ENCODE data around the gene ZFP69. TPM values are rescaled to one million over a fixed set of nuclear protein-coding genes. Genes with fewer than 3 reads are reported as not detected.

ZFP69 gene
- polyA plus RNA-seq, 4 donors, result 6.3 to 9.5 (median 6.9) TPM

DNA sequence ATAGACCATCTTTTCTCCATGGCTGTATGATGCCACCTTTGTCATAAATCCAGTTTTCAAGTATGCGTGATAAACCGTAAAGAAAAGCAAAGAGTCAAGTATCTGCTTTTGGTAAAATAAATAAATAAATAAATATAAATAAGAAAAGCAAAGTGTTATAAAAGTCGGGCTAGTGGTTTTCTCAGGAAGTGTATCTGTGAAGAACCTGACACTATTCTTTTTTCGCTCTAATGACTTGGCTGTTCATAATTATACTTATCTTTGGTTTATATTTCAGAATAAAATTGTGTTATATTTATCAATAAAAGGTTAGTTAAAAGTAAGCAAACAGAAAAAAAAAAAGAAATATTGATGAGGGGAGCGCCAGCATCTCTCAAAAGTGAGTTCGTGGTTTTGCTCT is 30.9 kb downstream of the ZFP69 start:
- no peak for DNase-seq (ENCODE audit: low read depth in 4 of 4, low spot score in 2 of 4)

DNA sequence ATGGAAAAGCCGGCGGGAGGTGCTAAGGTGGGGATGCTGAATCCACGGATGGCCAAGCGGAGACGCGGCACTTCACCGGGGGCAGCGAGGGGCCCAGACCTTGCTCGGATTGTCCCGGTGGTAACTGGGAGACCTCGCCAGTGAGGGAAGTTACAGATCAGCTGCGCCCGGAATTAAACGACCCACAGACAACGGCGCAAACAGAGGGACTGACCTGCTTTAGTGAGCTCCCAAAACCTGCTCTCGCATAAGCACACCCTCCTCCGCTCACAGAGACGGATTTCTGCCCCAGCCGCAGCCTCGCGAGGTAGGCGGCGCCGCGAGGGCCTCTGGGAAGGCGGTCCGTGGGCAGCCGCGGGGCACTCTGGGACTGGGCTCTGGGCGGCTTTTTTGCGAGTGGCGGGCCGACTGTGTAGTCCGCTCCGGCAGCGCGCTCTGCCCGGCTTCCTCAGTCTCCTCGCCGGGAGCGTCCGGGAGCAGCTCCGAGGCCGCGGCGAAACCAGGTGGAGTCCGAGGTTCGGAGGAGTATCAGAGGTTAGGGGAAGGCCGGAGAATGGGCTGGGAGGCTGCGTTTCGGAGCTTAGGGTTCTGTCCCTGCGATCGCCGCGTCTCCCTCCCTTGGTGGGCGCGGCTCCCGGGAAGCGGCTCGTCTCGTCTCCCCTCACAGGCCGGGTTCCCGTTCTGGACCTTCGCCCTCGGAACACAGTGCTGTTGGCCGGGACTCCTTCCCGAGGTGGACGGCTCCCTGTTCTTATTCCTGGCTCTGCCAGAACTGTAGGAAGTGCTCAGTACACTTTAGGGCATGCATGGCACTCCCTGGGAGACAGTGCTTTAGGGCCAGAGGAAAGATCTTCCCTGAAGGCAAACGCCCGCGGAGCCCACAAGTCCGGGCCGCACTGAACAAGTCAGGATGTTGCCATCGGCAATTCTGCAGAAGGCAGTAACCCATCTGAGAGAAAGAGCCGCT is 31.6 kb downstream of the ZFP69 start, which contains the start of gene EXO5:
TSS of gene EXO5 (plus strand) at position 393 of the 967 bp plus-strand sequence. CDS start 5,778 bp downstream, outside the sequence.
- peak in 3 of 4 donors; percentile 41 to 65 (median 59) for DNase-seq (ENCODE audit: low read depth in 4 of 4, low spot score in 2 of 4)

DNA sequence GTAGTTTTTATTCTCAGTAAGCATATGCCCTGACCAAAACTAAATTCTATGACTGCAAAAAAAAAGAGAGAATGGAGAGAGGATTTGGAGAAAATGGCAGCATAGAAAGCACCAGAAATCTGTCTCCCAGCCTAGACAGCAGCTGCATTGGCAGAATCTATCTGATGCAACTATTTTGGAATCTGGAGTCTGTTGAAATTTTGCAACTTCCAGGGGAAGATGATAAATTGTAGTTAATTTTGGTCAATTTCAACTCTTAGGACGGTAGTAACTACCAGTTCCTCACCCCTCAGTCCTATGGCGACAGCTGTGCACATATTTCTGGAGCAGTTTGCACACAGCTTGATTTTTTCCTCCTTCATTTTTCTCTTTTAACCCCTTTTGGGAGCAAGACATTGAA is 42.4 kb downstream of the ZFP69 start:
- no peak for DNase-seq (ENCODE audit: low read depth in 4 of 4, low spot score in 2 of 4)

DNA sequence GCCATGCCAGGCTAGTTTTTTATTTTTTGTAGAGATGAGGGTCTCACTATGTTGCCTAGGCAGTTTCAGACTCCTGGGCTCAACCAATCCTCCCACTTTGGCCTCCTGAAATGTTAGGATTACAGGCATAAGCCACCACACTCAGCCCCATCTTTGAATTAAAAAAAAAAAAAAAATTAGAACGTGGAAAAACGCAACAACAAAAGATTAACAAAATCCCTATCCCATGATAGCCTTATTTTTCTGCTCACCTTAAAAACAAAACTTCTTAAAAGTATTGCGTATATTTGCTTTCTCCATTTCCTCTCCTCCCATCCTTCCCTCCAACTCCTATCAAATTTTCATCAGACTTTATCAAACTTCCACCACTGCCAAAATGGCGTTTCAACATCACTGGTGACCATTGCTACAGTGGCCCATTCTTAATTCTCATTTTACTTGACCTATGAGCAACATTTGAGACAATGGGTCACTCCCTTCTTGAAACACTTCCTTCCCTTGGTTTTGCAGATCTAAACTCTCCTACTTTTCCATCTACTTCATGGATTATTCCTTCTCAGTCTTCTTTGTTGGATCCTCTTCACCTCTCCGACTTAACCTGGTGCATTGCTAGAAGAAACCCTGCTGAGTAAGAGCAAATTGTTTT is 53.8 kb downstream of the ZFP69 start:
- no peak for DNase-seq (ENCODE audit: low read depth in 4 of 4, low spot score in 2 of 4)

DNA sequence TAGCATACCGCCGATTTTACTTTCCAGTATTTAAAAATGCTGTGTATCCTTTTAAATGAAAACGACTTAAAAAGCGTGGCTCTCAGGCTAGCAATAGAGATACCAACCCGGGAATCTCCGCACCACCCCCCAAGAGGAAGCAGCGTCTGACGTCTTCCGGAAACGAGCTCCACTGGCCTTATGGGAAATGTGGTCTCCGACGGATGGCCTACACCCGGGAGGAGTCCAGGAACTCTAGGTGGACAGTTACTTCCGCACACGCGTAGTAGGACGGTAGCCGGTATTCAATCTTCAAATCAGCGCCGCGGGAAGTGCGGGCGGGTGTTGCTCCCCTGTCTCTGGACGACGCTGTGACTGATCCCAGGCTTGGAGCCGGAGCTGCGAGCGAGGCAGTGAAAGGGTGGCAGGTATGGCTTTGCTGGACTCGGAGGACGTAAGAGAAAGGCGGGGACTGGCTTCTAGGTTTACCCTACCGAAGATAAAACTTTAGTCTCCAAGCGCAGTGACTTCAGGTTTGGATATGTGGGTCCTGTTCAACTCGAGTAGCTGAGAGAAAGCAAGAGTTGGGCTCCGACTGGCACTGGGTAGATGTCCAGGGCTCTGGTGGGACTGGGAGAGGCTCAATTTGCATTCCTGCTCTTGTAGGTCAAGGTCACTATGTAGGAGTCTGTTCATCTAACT is 54.4 kb downstream of the ZFP69 start, which contains the start of gene ZNF684:
TSS of gene ZNF684 (plus strand) at position 257 of the 681 bp plus-strand sequence. CDS start 1,530 bp downstream, outside the sequence.
- peak in 3 of 4 donors; percentile 80 to 90 (median 82) for DNase-seq (ENCODE audit: low read depth in 4 of 4, low spot score in 2 of 4)

DNA sequence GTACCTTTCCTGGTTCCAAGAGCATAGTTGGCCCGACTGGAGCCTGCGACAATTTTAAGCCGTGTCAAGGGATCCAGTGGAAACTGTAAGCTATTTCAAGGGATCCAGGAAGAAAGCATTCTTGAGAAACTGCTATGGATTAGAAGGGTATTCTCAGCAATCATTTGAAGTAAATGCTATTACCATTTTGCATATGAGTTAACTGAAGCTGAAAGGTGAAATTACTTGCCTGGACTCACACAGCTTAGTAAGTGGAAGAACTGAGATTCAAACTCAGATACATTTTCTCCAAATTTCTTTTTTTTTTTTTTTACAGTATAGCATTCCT is 54.9 kb downstream of the ZFP69 start:
- no peak for DNase-seq (ENCODE audit: low read depth in 4 of 4, low spot score in 2 of 4)

DNA sequence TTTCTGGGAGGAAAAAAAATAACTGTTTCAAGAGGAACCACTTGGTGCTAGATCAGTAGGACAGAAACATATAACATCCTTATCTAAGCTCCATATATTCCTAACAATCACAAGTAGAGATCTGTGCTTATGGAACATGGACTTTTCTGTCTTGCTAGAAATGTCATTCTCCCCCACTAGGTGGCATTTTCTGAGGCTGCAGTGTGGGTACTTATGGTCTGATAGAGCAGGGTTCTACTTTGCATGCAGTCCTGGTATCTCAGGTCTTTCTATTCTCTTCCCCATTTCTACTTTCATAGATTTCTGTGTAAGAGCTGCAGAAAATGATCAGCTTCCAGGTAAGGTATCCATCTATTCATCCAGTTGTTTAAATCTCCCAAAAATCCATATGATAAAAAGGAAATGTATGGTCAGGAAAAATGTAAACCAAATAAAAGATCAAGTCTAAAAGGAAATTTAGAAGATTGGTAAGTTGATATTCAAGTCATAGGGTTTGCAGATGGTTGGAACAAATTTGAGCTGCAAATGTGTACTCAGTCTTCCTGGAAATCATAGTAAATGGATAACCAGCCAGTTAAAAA is 55.8 kb downstream of the ZFP69 start:
- peak in 1 of 4 donors; percentile 38 for DNase-seq (ENCODE audit: low read depth in 4 of 4, low spot score in 2 of 4)

DNA sequence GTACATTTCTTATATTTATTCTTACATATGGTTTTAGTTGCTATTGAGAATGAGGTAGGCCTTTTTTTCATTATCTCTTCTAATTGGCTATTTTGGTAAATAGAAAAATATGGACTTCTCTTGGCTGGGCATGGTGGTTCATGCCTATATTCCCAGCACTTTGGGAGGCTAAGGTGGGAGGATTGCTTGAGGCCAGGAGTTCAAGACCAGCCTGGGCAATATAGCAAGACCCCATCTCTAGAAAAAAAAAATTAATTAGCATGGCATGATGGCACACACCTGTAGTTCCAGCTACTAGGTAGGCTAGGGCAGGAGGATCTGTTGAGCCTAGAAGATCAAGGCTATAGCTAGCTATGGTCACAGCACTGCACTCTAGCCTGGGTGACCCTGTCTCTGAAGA is 57.5 kb downstream of the ZFP69 start:
- no peak for DNase-seq (ENCODE audit: low read depth in 4 of 4, low spot score in 2 of 4)

DNA sequence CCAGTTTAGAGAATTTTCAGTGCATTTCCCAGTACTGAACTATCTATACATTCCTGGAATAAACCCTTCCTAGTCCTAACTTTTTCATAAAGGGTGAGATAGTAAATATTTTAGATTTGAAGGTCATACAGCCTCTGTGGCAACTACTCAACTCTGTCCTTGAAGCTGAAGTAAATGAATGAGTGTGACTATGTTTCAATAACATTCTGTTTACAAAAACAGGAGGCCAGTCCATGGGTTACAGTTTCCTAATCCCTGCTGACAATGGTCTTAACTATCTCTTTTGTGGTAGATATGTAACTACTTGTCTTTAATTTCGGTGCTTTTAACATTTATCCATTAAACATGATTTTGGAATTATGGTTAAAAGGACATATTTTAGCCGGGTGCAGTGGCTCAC is 58.6 kb downstream of the ZFP69 start:
- DNase-seq (ENCODE audit: low read depth in 4 of 4, low spot score in 2 of 4), result no peak

DNA sequence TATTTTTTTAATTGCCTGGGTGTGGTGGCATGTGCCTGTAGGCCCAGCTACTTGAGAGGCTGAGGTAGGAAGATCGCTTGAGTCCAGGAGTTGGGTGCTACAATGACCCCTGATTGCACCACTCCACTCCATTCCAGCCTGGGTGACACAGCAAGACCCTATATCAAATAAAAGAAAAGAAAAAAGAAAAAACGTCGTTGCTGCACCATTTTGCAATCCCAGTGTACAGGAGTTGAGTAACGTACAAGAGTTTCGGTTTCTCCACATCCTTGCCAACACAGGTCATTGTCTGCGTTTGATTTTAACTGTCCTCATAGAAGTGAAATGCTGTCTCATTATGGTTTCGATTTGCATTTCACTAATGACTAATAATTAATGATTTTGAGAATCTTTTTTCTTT is 62.2 kb downstream of the ZFP69 start:
- DNase-seq (ENCODE audit: low read depth in 4 of 4, low spot score in 2 of 4), result no peak

Other genes starting within 250 kb of the ZFP69 start
- not detected for gene TMCO2, start 229.4 kb upstream of the ZFP69 start, polyA plus RNA-seq (ENCODE audit: insufficient read length in 4 of 4)
- gene ZMPSTE24, start 219.1 kb upstream of the ZFP69 start, polyA plus RNA-seq (ENCODE audit: insufficient read length in 4 of 4), result 10 to 100 TPM; 50.1 to 61.7 (median 55.9) TPM
- 10 to 100 TPM; 19.2 to 39.4 (median 30.2) TPM for gene COL9A2, start 160.0 kb upstream of the ZFP69 start, polyA plus RNA-seq (ENCODE audit: insufficient read length in 4 of 4)
- gene SMAP2, start 103.6 kb upstream of the ZFP69 start, polyA plus RNA-seq (ENCODE audit: insufficient read length in 4 of 4), result 10 to 100 TPM; 20.1 to 27.4 (median 24.3) TPM
- 1 to 10 TPM; 4.8 to 6.1 (median 5.7) TPM for gene ZFP69B, start 26.8 kb upstream of the ZFP69 start, polyA plus RNA-seq (ENCODE audit: insufficient read length in 4 of 4)
- 10 to 100 TPM; 10.8 to 13.5 (median 11.6) TPM for gene EXO5, start 31.5 kb downstream of the ZFP69 start, polyA plus RNA-seq (ENCODE audit: insufficient read length in 4 of 4)
- 10 to 100 TPM in 3 of 4 donors, 1 to 10 TPM in 1; 9.8 to 13.0 (median 11.1) TPM for gene ZNF684, start 54.3 kb downstream of the ZFP69 start, polyA plus RNA-seq (ENCODE audit: insufficient read length in 4 of 4)
- 1 to 10 TPM; 1.4 to 1.8 (median 1.7) TPM for gene RIMS3, start 188.4 kb downstream of the ZFP69 start, polyA plus RNA-seq (ENCODE audit: insufficient read length in 4 of 4)
- 100 to 1,000 TPM in 2 of 4 donors, 10 to 100 TPM in 2; 89.7 to 121 (median 98.4) TPM for gene NFYC, start 214.4 kb downstream of the ZFP69 start, polyA plus RNA-seq (ENCODE audit: insufficient read length in 4 of 4)

All from left renal cortex interstitium (tissue), 4 donors.